Neural progenitor cell (in vitro differentiated cells): Measurements from ENCODE around the gene IFNK.

Experiments
- CTCF ChIP-seq: fragments of 200-600 bp; sonication (generic); IDR thresholded peaks from 2 replicates; pipeline ENCODE4 v1.5.1; 2017; ENCODE audit warnings: antibody characterized with exemption, mild to moderate bottlenecking
- EZH2 ChIP-seq: fragments of 200-600 bp; sonication (generic); IDR thresholded peaks from 2 replicates; pipeline ENCODE4 v1.6.1; 2017; ENCODE audit warnings: antibody characterized with exemption, mild to moderate bottlenecking, moderate library complexity
- EZH2phosphoT487 ChIP-seq: fragments of 200-600 bp; sonication (generic); IDR thresholded peaks from 2 replicates; pipeline ENCODE4 v1.6.1; 2017; ENCODE audit warnings: antibody characterized with exemption

GRCh38 chr9:27483576-27483975, 40.5 kb upstream of the IFNK start:
- no peak for TF ChIP-seq CTCF
- no peak for TF ChIP-seq EZH2
- no peak for TF ChIP-seq EZH2phosphoT487
